Islet of Langerhans (tissue), 1 donor: ENCODE measurements around the gene ZC3H7B.
"Not testable (repeated sequence)": the region's sequence is repeated elsewhere in the genome, so short reads cannot be mapped to it uniquely, and the experiment has no call there.

Source experiments
- FAIRE-seq: peaks from one replicate; lab custom pipeline; 2011; peaks lifted over from hg19 to GRCh38; lab: Jason Lieb, UNC

Gene ZC3H7B

GRCh38 chr22:41382610-41383009 lies 81.3 kb downstream of the ZC3H7B start:
- no peak for FAIRE-seq

- peak; percentile 71 for FAIRE-seq
Observed at GRCh38 chr22:41383085-41383484, 81.8 kb downstream of the ZC3H7B start.

- no peak for FAIRE-seq
Observed at GRCh38 chr22:41384128-41384527, 82.8 kb downstream of the ZC3H7B start.

GRCh38 chr22:41387341-41387740 lies 86.0 kb downstream of the ZC3H7B start:
- no peak for FAIRE-seq

- no peak for FAIRE-seq
Observed at GRCh38 chr22:41394012-41394356, 92.7 kb downstream of the ZC3H7B start.

GRCh38 chr22:41395531-41396240 lies 94.4 kb downstream of the ZC3H7B start:
- FAIRE-seq = no peak

- no peak for FAIRE-seq
Observed at GRCh38 chr22:41397143-41397811, 96.0 kb downstream of the ZC3H7B start.

GRCh38 chr22:41398921-41399320 lies 97.6 kb downstream of the ZC3H7B start:
- no peak for FAIRE-seq

- FAIRE-seq = no peak
Observed at GRCh38 chr22:41401781-41402648, 100.7 kb downstream of the ZC3H7B start.

GRCh38 chr22:41402851-41403250 lies 101.5 kb downstream of the ZC3H7B start:
- not testable (repeated sequence) for FAIRE-seq

- no peak for FAIRE-seq
Observed at GRCh38 chr22:41403532-41404318, 102.4 kb downstream of the ZC3H7B start.

GRCh38 chr22:41405588-41405987 lies 104.3 kb downstream of the ZC3H7B start:
- FAIRE-seq = no peak

- no peak for FAIRE-seq
Observed at GRCh38 chr22:41406410-41406809, 105.1 kb downstream of the ZC3H7B start.

- no peak for FAIRE-seq
Observed at GRCh38 chr22:41407433-41407832, 106.1 kb downstream of the ZC3H7B start.

GRCh38 chr22:41408665-41409064 lies 107.3 kb downstream of the ZC3H7B start:
- no peak for FAIRE-seq
